ENCODE measurements around the gene EGFLAM. TPM values are rescaled to one million over a fixed set of nuclear protein-coding genes. Genes with fewer than 3 reads are reported as not detected.

EGFLAM gene
- total and polyA plus RNA-seq, 10 of the 15 experiments (the other 5 are each of a cell fraction or from before 2014, with no cell fraction given) = 0.37 TPM; not detected in 9

DNA sequence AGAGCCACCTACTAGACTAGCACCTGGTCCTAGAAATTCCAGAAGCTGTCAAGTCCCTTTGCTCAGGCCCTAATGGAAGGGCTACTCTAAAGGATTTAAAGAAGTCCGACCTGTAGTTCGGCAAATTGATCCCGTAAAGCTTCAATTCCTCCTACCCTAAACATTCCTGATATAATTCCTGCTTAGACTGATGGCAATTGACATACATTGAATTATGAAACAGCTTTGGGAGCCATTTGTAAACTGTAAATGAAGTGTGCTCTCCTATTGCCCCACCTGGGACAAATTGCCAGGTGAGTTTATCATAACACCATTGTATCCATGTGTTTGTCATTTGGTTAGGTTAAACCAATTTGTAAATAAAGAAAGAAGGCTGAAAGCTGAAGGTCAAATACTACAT, 104.4 kb downstream of the EGFLAM start (continued):
- TF ChIP-seq, protein P1, sequence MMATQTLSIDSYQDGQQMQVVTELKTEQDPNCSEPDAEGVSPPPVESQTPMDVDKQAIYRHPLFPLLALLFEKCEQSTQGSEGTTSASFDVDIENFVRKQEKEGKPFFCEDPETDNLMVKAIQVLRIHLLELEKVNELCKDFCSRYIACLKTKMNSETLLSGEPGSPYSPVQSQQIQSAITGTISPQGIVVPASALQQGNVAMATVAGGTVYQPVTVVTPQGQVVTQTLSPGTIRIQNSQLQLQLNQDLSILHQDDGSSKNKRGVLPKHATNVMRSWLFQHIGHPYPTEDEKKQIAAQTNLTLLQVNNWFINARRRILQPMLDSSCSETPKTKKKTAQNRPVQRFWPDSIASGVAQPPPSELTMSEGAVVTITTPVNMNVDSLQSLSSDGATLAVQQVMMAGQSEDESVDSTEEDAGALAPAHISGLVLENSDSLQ (IDR thresholded peaks at IDR 0.05) = no peak
- TF ChIP-seq, protein P2, sequence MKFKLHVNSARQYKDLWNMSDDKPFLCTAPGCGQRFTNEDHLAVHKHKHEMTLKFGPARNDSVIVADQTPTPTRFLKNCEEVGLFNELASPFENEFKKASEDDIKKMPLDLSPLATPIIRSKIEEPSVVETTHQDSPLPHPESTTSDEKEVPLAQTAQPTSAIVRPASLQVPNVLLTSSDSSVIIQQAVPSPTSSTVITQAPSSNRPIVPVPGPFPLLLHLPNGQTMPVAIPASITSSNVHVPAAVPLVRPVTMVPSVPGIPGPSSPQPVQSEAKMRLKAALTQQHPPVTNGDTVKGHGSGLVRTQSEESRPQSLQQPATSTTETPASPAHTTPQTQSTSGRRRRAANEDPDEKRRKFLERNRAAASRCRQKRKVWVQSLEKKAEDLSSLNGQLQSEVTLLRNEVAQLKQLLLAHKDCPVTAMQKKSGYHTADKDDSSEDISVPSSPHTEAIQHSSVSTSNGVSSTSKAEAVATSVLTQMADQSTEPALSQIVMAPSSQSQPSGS (IDR thresholded peaks at IDR 0.05; ENCODE audit: low read length) = no peak
- TF ChIP-seq POLR2AphosphoS2 (IDR thresholded peaks at IDR 0.05; ENCODE audit: low read depth, low read length) (no peak), NR2C2 (IDR thresholded peaks at IDR 0.05; ENCODE audit: borderline replicate concordance, control insufficient read depth, insufficient read length, low read depth) (no peak), ATF7 (IDR thresholded peaks at IDR 0.05; ENCODE audit: low read depth) (no peak), MTA3 (IDR thresholded peaks at IDR 0.05; ENCODE audit: borderline replicate concordance, low read length) (no peak), CHD2 (IDR thresholded peaks at IDR 0.05; ENCODE audit: borderline replicate concordance, low read depth, low read length) (no peak), IKZF1 (conservative IDR thresholded peaks at IDR 0.05) (no peak), IRF4 (IDR thresholded peaks at IDR 0.05; ENCODE audit: low read depth, low read length) (no peak)
- TF ChIP-seq, protein P3, sequence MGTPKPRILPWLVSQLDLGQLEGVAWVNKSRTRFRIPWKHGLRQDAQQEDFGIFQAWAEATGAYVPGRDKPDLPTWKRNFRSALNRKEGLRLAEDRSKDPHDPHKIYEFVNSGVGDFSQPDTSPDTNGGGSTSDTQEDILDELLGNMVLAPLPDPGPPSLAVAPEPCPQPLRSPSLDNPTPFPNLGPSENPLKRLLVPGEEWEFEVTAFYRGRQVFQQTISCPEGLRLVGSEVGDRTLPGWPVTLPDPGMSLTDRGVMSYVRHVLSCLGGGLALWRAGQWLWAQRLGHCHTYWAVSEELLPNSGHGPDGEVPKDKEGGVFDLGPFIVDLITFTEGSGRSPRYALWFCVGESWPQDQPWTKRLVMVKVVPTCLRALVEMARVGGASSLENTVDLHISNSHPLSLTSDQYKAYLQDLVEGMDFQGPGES (IDR thresholded peaks at IDR 0.05) = no peak
- TF ChIP-seq, protein P4, sequence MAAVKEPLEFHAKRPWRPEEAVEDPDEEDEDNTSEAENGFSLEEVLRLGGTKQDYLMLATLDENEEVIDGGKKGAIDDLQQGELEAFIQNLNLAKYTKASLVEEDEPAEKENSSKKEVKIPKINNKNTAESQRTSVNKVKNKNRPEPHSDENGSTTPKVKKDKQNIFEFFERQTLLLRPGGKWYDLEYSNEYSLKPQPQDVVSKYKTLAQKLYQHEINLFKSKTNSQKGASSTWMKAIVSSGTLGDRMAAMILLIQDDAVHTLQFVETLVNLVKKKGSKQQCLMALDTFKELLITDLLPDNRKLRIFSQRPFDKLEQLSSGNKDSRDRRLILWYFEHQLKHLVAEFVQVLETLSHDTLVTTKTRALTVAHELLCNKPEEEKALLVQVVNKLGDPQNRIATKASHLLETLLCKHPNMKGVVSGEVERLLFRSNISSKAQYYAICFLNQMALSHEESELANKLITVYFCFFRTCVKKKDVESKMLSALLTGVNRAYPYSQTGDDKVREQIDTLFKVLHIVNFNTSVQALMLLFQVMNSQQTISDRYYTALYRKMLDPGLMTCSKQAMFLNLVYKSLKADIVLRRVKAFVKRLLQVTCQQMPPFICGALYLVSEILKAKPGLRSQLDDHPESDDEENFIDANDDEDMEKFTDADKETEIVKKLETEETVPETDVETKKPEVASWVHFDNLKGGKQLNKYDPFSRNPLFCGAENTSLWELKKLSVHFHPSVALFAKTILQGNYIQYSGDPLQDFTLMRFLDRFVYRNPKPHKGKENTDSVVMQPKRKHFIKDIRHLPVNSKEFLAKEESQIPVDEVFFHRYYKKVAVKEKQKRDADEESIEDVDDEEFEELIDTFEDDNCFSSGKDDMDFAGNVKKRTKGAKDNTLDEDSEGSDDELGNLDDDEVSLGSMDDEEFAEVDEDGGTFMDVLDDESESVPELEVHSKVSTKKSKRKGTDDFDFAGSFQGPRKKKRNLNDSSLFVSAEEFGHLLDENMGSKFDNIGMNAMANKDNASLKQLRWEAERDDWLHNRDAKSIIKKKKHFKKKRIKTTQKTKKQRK (IDR thresholded peaks at IDR 0.05; ENCODE audit: low read depth, low read length) = no peak
- TF ChIP-seq, protein P5, sequence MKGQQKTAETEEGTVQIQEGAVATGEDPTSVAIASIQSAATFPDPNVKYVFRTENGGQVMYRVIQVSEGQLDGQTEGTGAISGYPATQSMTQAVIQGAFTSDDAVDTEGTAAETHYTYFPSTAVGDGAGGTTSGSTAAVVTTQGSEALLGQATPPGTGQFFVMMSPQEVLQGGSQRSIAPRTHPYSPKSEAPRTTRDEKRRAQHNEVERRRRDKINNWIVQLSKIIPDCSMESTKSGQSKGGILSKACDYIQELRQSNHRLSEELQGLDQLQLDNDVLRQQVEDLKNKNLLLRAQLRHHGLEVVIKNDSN (IDR thresholded peaks at IDR 0.05; ENCODE audit: borderline replicate concordance, extremely low read length, insufficient read depth, low read depth, low read length) = no peak

Measured in GM12878 (cell line).